AG09319 (cell line): Measurements from ENCODE around the gene PPIL4.

Experiments used
- DNase-seq: peaks from one replicate; pipeline ENCODE4 v3.0.0-alpha.2; 2010; ENCODE audit warnings: low read depth; ENCODE audit errors: extremely low read depth
- TF ChIP-seq, protein P1 (sequence below): IDR thresholded peaks from 2 replicates; pipeline ENCODE4 v1.5.1; 2011; ENCODE audit warnings: low read depth, mild to moderate bottlenecking, inconsistent platforms, low read length, moderate library complexity

Gene PPIL4

DNA sequence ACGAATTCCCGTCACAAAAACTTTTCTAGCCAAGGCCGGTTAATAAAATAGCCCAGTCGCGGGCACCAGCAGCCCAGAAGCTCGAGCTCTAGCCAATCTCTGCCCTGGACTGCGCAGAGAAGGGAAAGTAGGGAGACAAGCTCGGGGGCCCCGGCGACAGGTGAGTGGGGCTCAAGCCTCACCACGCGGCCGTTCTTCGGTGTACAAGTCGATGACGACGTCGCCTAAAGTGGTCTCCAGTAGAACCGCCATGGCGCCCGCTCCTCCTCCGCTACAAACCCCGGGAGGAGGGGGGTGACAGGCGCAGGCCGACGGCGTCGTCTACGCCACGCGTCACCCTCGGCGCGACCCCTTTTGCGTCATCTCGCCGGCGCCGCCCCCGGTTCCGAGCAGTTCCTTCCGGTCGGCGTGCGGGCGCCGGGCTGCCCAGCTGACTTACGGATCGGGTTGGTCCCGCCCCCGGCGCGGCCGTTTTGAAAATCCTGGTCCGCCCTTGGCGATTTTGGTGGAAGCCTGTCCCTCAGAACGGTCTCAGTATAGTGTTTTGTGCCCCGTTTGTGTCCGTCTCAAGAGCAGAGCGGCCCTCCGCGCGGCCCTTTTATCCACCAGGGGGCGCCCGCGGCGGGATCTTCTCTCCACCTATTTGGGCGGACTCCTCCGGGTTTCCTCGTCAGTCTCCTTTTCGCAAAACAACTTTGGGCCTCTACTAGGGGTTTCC is at the start of gene PPIL4:
Gene PPIL4, minus strand, starts transcription at position 290 of the 718 bp plus-strand sequence. Its CDS starts 38 bp downstream, at position 252.
- TF ChIP-seq, protein P1, sequence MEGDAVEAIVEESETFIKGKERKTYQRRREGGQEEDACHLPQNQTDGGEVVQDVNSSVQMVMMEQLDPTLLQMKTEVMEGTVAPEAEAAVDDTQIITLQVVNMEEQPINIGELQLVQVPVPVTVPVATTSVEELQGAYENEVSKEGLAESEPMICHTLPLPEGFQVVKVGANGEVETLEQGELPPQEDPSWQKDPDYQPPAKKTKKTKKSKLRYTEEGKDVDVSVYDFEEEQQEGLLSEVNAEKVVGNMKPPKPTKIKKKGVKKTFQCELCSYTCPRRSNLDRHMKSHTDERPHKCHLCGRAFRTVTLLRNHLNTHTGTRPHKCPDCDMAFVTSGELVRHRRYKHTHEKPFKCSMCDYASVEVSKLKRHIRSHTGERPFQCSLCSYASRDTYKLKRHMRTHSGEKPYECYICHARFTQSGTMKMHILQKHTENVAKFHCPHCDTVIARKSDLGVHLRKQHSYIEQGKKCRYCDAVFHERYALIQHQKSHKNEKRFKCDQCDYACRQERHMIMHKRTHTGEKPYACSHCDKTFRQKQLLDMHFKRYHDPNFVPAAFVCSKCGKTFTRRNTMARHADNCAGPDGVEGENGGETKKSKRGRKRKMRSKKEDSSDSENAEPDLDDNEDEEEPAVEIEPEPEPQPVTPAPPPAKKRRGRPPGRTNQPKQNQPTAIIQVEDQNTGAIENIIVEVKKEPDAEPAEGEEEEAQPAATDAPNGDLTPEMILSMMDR = peak; percentile 74

GRCh38 chr6:149593408-149593807 is 47.6 kb upstream of the PPIL4 start:
- no peak for DNase-seq
- TF ChIP-seq, protein P1 = no peak

More for the DNA sequence above, at the start of gene PPIL4:
- DNase-seq = peak; percentile 88

DNA sequence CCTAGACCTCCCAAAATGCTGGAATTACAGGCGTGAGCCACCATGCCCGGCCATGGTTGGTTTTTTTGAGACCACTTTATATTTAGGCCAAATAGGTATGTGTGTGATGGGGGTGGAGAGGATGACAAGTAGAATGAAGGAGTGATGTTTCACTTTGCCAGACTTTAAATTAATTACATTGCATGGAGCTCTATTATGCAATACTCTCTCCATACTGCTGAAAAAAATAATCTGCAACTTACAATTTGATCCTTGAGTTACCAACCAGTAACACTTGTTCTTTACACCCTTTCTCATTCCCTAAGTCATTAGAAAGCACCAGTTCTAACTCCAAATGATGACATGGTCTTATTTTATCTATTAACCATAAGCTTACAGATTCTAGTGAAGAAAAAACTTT is 47.1 kb upstream of the PPIL4 start:
- no peak for DNase-seq

DNA sequence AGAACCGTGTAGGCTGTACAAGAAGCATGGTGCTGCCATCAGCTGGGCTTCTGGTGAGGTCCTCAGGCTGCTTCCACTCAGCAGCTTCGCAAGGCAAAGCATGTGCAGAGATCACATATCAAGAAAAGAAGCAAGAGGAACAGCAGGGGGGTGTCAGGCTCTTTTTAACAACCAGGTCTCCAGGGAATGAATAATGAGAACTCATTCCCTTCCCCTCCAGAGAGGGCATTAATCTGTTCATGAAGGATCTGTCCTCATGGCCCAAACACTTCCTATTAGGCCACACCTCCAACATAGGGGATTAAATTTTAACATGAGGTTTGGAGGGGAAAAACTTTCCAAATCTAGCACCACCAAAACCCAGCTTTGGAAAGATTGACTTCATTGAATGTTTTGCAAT is 40.3 kb upstream of the PPIL4 start:
- no peak for DNase-seq

More for the DNA sequence above, 47.1 kb upstream of the PPIL4 start:
- TF ChIP-seq, protein P1 = no peak

DNA sequence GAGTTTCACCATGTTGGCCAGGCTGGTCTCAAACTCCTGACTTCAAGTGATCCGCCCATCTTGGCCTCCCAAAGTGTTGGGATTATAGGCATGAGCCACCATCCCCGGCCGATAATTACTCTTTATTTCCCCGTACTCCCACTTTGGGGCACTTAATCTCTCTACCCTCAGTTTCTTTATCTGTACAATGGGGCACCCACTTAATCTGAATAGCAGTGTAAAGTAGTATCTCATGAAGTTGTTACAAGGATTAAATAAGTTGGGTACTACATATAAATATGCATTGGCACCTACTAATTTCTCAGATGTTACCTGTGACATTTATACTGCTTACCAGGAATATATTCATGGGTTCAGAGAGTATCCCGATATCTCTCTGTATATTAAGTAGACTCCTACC is 35.5 kb upstream of the PPIL4 start:
- DNase-seq = no peak
- TF ChIP-seq, protein P1 = no peak

More for the DNA sequence above, 40.3 kb upstream of the PPIL4 start:
- TF ChIP-seq, protein P1 = no peak

- DNase-seq = no peak
These were observed 35.0 kb upstream of the PPIL4 start for GRCh38 chr6:149580880-149581279.

More at GRCh38 chr6:149580880-149581279, 35.0 kb upstream of the PPIL4 start:
- TF ChIP-seq, protein P1 = no peak
